ENCODE measurements around the gene ATG4A. TPM values are rescaled to one million over a fixed set of nuclear protein-coding genes. Genes with fewer than 3 reads are reported as not detected.

Gene ATG4A
- total RNA-seq, 6 experiments from 2014 or later, result 11.7 to 16.4 (median 12.1) TPM

DNA sequence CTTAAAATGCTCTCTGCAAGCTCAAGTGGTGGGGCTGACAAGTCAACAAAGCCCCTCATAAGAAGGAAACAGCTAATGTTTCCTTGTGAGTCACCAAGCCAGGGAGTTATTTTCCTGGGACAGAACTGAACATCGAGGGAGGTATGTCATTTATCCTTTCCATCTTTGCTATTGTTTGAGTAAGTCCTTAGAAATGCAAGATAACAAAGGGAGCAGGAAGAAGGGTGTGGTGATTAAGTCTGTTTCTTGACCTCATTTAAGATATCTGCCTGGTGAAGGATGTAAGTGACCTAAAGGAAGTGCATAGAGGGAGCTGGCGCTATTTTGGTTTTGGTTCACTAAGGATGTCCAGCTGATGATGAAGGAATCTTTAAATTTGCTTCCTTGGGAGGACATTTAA is 39.9 kb downstream of the ATG4A start:
- Histone ChIP-seq H3K9me3 (no peaks in the 10 kb centered on the region), H3K27me3 (no peaks in the 10 kb centered on the region), H3K36me3 (peaks cover 0 to 7% (median 0%) of the 10 kb centered on the region in 4 donors), H3K4me3 (no peak overlapping the region), H3K4me1 (no peaks in the 10 kb centered on the region), H3K27ac (no peak overlapping the region)
- DNase-seq, result no peak
- intact Hi-C loops (cut with DNase I), result no loop called here
- WGBS (ENCODE audit: insufficient coverage, low coverage, low lambda C conversion rate, missing lambda C conversion rate), result 58% methylated on average over 2 of the region's 2 CpGs
- TF ChIP-seq, protein P1, sequence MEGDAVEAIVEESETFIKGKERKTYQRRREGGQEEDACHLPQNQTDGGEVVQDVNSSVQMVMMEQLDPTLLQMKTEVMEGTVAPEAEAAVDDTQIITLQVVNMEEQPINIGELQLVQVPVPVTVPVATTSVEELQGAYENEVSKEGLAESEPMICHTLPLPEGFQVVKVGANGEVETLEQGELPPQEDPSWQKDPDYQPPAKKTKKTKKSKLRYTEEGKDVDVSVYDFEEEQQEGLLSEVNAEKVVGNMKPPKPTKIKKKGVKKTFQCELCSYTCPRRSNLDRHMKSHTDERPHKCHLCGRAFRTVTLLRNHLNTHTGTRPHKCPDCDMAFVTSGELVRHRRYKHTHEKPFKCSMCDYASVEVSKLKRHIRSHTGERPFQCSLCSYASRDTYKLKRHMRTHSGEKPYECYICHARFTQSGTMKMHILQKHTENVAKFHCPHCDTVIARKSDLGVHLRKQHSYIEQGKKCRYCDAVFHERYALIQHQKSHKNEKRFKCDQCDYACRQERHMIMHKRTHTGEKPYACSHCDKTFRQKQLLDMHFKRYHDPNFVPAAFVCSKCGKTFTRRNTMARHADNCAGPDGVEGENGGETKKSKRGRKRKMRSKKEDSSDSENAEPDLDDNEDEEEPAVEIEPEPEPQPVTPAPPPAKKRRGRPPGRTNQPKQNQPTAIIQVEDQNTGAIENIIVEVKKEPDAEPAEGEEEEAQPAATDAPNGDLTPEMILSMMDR (IDR thresholded peaks at IDR 0.05), result no peak
- TF ChIP-seq POLR2A (IDR thresholded peaks at IDR 0.05), result no peak
- peak; percentile 26 to 73 (median 50) for ATAC-seq

DNA sequence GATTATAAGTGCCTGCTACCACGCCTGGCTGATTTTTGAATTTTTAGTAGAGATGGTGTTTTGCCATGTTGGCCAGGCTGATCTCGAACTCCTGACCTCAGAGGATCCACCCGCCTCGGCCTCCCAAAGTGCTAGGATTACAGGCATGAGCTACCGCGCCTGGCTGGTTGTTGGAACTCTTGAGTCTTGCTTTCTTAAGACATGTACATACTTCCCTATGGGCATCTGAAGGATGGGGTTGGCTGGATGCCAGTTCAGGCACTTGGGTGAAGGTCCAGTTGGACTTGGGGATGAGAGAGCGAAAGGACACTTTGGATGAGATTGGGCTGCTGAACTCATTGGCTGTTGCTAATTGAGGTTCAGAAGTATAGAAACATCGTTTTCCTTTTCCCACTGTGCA is 40.5 kb downstream of the ATG4A start:
- TF ChIP-seq, protein P1 (IDR thresholded peaks at IDR 0.05), result no peak
- no peak for TF ChIP-seq POLR2A (IDR thresholded peaks at IDR 0.05)
- no peak overlapping the region for H3K27ac ChIP-seq
- no peaks in the 10 kb centered on the region for H3K27me3 ChIP-seq
- 73% methylated on average over 5 of the region's 8 CpGs for WGBS (ENCODE audit: insufficient coverage, low coverage, low lambda C conversion rate, missing lambda C conversion rate)
- H3K9me3 ChIP-seq, result no peaks in the 10 kb centered on the region
- no peak for DNase-seq
- H3K4me1 ChIP-seq, result no peaks in the 10 kb centered on the region
- peaks cover 0 to 7% (median 0%) of the 10 kb centered on the region in 4 donors for H3K36me3 ChIP-seq
- no peak overlapping the region for H3K4me3 ChIP-seq
- intact Hi-C loops (cut with DNase I), result no loop called here
- ATAC-seq, result no peak

DNA sequence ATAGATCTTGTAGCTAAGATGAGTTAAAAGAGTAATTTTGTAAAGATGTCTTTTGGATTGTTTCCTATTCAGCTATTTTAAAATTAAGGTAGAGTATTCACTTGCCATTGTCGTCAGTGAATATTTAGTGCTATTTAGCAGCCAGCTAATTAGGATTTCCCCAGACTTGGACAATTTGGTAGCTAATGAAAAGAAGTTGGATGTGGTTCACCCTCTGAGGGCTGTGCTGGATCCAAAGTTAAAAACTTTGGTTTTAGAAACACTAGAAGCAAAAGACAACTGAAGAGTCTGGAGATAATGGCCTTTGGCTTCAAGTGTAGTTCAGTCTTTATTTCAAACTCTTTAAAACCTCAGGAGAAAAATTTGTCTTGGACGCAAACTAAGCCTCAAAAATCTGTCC is 41.3 kb downstream of the ATG4A start:
- DNase-seq, result no peak
- 52% methylated on average over 2 of the region's 2 CpGs for WGBS (ENCODE audit: insufficient coverage, low coverage, low lambda C conversion rate, missing lambda C conversion rate)
- no peaks in the 10 kb centered on the region for H3K4me1 ChIP-seq
- TF ChIP-seq, protein P1 (IDR thresholded peaks at IDR 0.05), result no peak
- TF ChIP-seq POLR2A (IDR thresholded peaks at IDR 0.05), result no peak
- H3K27ac ChIP-seq, result no peak overlapping the region
- no peaks in the 10 kb centered on the region for H3K27me3 ChIP-seq
- H3K9me3 ChIP-seq, result no peaks in the 10 kb centered on the region
- peaks cover 0 to 7% (median 0%) of the 10 kb centered on the region in 4 donors for H3K36me3 ChIP-seq
- intact Hi-C loops (cut with DNase I), result no loop called here
- H3K4me3 ChIP-seq, result no peak overlapping the region
- ATAC-seq, result no peak

DNA sequence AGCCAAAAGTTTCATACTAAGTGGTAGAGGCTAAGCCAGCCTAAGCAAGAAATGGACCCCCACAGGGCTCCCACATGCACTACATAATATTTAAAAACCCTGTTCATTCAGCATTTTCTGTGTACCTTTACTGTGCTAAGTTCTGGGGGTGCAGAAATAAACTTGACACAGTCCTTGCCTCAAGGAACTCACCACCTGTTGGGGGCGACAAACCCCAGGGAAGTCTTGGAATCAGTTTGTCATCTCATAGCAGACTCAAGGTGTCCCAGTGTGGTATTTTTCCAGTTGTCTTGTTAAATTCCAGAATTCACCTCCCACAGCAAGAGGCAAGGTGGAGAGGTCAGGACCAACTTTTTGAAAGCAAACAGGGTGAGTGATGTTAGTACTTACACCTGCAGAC is 43.1 kb downstream of the ATG4A start:
- no peaks in the 10 kb centered on the region for H3K9me3 ChIP-seq
- TF ChIP-seq POLR2A (IDR thresholded peaks at IDR 0.05), result no peak
- TF ChIP-seq, protein P1 (IDR thresholded peaks at IDR 0.05), result no peak
- H3K27ac ChIP-seq, result no peak overlapping the region
- no peaks in the 10 kb centered on the region for H3K4me1 ChIP-seq
- intact Hi-C loops (cut with DNase I), result no loop called here
- 38% methylated on average over 1 of the region's 1 CpG for WGBS (ENCODE audit: insufficient coverage, low coverage, low lambda C conversion rate, missing lambda C conversion rate)
- no peak for ATAC-seq
- peaks cover 0 to 7% (median 0%) of the 10 kb centered on the region in 4 donors for H3K36me3 ChIP-seq
- no peak for DNase-seq
- no peaks in the 10 kb centered on the region for H3K27me3 ChIP-seq
- no peak overlapping the region for H3K4me3 ChIP-seq

All from right lobe of liver (tissue), 6 donors.